Spinal cord (tissue), 10 donors: ENCODE data around the gene PHACTR3. TPM values are rescaled to one million over a fixed set of nuclear protein-coding genes. Genes with fewer than 3 reads are reported as not detected.

Source experiments
- DNase-seq, 6 donors: peaks; one replicate each; pipeline versions ENCODE4 v3.0.0 to v3.0.0-alpha.2; 2013 to 2015; ENCODE audit warnings: low spot score in 6 of 6, low read depth in 4 of 6
- H3K27ac ChIP-seq: one replicate; pipeline ENCODE4 v1.5.1; 2013; ENCODE audit warnings: low read depth, low read length, control low read depth
- H3K27me3 ChIP-seq: one replicate; pipeline ENCODE4 v1.6.1; 2013; ENCODE audit warnings: low read length; ENCODE audit not compliant: control insufficient read depth, insufficient read depth
- H3K36me3 ChIP-seq: one replicate; pipeline ENCODE4 v1.6.1; 2013; ENCODE audit warnings: low read length; ENCODE audit not compliant: control insufficient read depth, insufficient read depth
- H3K4me1 ChIP-seq: one replicate; pipeline ENCODE4 v1.6.1; 2013; ENCODE audit warnings: low read length; ENCODE audit not compliant: control insufficient read depth, insufficient read depth
- H3K4me3 ChIP-seq: one replicate; pipeline ENCODE4 v1.5.1; 2013; ENCODE audit warnings: low read depth, low read length, control low read depth
- H3K9me3 ChIP-seq: one replicate; pipeline ENCODE4 v1.6.1; 2013; ENCODE audit warnings: low read length; ENCODE audit not compliant: control insufficient read depth, insufficient read depth
- WGBS: methylation state at CpG from one replicate; pipeline ENCODE4 v1.1.5; 2013; ENCODE audit warnings: missing lambda C conversion rate; ENCODE audit not compliant: insufficient coverage; 5-methylcytosine and 5-hydroxymethylcytosine counted together
- polyA plus RNA-seq, 2 donors: library from polyadenylated mRNA; unstranded; fragments of 120-200 nt; gene quantifications; one replicate each; pipeline ENCODE4 v1.2.1, GENCODE V29; 2013; ENCODE audit not compliant: insufficient read length in 2 of 2
- total RNA-seq, 2 donors: library from RNA; depleted of rRNA in 1 of 2; stranded (reverse); fragments of 120-200 nt in 1 of 2; fragments of >200 nt in 1 of 2; gene quantifications; one replicate each; pipeline versions ENCODE4 v1.2.3 to v1.2.4, GENCODE V29; 2013 to 2014
- donor health status: healthy.

PHACTR3 gene
- total and polyA plus RNA-seq, 4 donors = 23.5 to 97.8 (median 52.6) TPM

DNA sequence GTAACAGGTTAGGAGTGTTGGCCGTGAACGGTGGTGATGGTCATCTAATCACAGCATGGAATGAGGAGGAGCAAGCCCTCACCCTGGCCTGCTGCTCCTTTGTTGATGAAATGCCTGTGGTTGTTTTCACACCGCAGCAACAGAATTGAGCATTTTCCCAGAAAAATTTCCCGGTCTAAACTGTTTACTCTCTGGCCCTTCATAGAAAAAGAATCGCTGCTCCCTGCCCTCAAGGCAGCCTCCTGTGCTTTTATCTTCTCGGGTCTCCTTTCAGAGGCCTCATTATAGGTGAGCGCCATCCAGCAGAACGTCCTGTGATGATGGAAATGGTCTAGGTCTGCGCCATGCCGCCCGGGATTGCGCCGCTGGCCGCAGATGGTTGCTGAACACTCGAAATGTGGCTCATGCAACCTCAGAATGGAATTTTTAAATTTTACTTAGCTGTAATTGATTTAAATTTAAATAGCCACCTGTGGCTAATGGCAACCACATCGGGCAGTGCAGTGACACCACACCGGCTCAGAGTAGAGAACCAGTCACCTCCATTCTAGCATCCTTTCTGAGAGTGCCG is 30.2 kb downstream of the PHACTR3 start:
- no peaks in the 10 kb centered on the region for H3K27me3 ChIP-seq
- H3K27ac ChIP-seq = no peak overlapping the region
- 36% methylated on average over 4 of the region's 18 CpGs for WGBS
- H3K4me1 ChIP-seq = peaks cover 35% of the 10 kb centered on the region
- no peak for DNase-seq
- H3K4me3 ChIP-seq = no peak overlapping the region
- peaks cover 2% of the 10 kb centered on the region for H3K36me3 ChIP-seq
- H3K9me3 ChIP-seq = no peaks in the 10 kb centered on the region

DNA sequence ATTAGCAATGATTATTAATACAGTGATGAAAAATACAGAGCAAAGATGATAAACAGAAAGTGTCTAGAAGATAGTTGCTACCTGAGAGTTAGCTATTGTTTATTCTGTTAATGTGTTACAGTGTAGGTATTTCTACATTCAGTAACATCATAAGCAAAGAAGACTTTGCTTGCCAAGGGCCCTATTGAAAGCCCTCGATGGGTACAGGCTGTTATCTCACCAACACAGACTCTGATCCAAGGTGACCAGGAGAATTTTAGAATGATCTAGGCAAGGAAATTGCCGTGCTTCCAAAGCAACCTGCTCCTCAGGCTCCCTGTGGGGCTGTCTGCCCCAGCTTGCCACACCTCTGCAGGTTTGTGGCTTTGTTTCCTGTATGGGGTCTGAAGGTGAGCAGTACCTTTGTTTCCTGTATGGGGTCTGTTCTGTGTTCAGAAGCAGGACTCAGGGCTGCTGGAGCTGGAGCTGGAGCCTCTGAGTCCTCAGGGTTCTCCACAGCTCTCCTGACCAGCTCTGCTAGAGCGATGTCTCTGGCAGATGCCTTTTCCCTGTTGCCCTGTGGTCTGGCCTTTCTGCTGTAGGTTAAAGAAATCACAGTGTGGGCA is 32.5 kb downstream of the PHACTR3 start:
- Histone ChIP-seq H3K36me3 (peaks cover under 1% of the 10 kb centered on the region), H3K27ac (no peak overlapping the region), H3K9me3 (no peaks in the 10 kb centered on the region), H3K27me3 (no peaks in the 10 kb centered on the region), H3K4me1 (peaks cover 21% of the 10 kb centered on the region), H3K4me3 (no peak overlapping the region)
- no peak for DNase-seq
- WGBS = 79% methylated on average over 2 of the region's 3 CpGs

DNA sequence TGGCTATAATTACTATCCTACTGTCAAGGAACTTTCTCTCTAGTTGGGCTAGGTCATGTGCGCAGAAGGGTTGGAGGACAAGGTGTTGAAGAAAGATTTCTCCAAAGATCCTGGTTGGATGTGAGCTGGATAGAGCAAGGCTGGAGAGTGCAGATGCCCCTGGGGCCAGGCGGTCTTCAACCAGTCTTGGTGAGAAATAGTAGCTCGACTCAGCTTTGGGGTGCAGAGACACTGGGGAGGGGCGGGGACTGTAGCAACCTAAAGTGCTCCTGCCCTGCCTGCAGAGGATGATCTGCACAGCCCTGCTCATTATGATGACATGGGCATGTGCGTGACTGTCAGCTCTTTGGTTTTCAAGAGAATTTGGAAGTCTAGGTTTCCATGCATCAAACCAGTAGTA is 35.9 kb downstream of the PHACTR3 start:
- H3K27me3 ChIP-seq = no peaks in the 10 kb centered on the region
- H3K27ac ChIP-seq = no peak overlapping the region
- WGBS = 100% methylated on average over 4 of the region's 5 CpGs
- H3K4me1 ChIP-seq = peaks cover 31% of the 10 kb centered on the region
- H3K9me3 ChIP-seq = no peaks in the 10 kb centered on the region
- no peak overlapping the region for H3K4me3 ChIP-seq
- no peaks in the 10 kb centered on the region for H3K36me3 ChIP-seq
- no peak for DNase-seq

GRCh38 chr20:59643615-59644061 is 39.3 kb downstream of the PHACTR3 start:
- Histone ChIP-seq H3K27me3 (no peaks in the 10 kb centered on the region), H3K4me1 (peaks cover 37% of the 10 kb centered on the region), H3K36me3 (no peaks in the 10 kb centered on the region), H3K27ac (peak overlapping the region; percentile 70), H3K4me3 (no peak overlapping the region), H3K9me3 (peaks cover 2% of the 10 kb centered on the region)
- WGBS = 40% methylated on average over 10 of the region's 12 CpGs
- peak; percentile 24 to 96 (median 39) for DNase-seq

- Histone ChIP-seq H3K27ac (peak overlapping the region; percentile 70), H3K27me3 (no peaks in the 10 kb centered on the region), H3K36me3 (no peaks in the 10 kb centered on the region), H3K4me3 (no peak overlapping the region), H3K9me3 (peaks cover 2% of the 10 kb centered on the region), H3K4me1 (peaks cover 37% of the 10 kb centered on the region)
- DNase-seq = no peak
- 86% methylated on average over 4 of the region's 10 CpGs for WGBS
Observed at GRCh38 chr20:59644371-59644939, 40.1 kb downstream of the PHACTR3 start.

DNA sequence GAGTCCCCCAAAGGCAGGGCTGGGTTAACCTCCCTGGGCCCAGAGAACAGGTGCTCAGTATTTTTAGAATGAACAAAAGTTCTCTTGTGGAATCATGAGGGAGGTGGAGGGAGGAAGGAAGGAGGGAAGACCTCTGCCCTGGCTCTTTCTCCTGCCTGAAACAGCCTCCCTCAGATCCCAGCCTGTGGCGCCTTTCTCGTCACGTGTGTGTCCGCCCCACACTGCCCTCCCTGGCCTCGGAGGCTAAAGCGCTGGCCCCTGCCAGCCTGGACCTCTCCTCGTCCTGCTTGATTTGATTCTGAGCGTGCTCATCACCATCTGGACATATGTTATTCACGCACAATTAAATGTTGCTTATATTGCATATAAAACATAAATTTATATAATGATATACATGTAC is 40.9 kb downstream of the PHACTR3 start:
- Histone ChIP-seq H3K27ac (peak overlapping the region; percentile 52), H3K4me1 (peaks cover 37% of the 10 kb centered on the region), H3K4me3 (no peak overlapping the region), H3K36me3 (no peaks in the 10 kb centered on the region), H3K27me3 (no peaks in the 10 kb centered on the region), H3K9me3 (peaks cover 2% of the 10 kb centered on the region)
- DNase-seq = peak in 1 of 6 donors; percentile 41
- 42% methylated on average over 5 of the region's 9 CpGs for WGBS

DNA sequence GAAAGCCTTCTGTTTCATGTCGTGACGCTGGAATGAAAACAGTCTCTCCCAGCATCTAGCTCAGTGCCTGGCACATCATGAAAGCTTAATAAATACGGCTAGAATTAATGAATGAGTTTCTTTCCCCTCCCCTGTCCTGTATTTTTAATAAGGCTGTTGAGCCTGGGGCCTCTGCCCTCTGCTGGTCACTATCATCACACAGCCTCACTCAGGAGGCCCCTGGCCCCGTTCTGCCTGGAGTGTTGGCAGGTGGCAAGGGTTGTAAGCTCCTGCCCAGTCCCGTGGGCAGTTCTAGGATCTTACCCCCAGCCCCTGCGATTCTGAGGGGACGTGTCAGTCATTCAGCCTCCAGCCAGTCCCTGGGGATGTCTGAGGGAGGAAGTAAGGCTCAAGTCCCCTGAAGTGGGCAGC is 41.4 kb downstream of the PHACTR3 start:
- H3K36me3 ChIP-seq = no peaks in the 10 kb centered on the region
- H3K4me1 ChIP-seq = peaks cover 37% of the 10 kb centered on the region
- no peaks in the 10 kb centered on the region for H3K27me3 ChIP-seq
- peaks cover 2% of the 10 kb centered on the region for H3K9me3 ChIP-seq
- H3K4me3 ChIP-seq = no peak overlapping the region
- DNase-seq = peak in 1 of 6 donors; percentile 49
- H3K27ac ChIP-seq = peak overlapping the region; percentile 52
- WGBS = 43% methylated on average over 3 of the region's 7 CpGs

DNA sequence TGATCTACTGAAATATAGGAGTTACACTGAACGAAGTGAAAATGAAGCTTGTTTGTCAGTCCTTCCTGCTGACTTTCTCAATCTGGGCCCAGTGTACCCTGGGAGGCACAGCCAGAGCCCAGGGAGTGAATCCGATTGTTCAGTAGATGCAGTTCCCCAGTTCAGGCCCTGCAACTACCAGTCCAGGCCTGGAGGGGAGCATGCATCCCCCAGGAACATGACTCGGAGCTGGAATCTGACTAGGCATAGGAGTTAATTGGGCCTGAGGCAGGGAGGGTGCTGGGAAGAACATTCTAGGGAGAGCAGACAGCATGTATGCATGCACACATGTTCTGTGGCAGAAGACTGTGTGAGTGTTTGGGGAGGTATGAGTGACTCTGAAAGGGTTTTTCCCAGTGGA is 42.1 kb downstream of the PHACTR3 start:
- H3K27me3 ChIP-seq = no peaks in the 10 kb centered on the region
- H3K4me1 ChIP-seq = peaks cover 37% of the 10 kb centered on the region
- no peak overlapping the region for H3K27ac ChIP-seq
- H3K4me3 ChIP-seq = no peak overlapping the region
- no peak for DNase-seq
- H3K36me3 ChIP-seq = no peaks in the 10 kb centered on the region
- peaks cover 2% of the 10 kb centered on the region for H3K9me3 ChIP-seq
- 93% methylated on average over 3 of the region's 3 CpGs for WGBS

DNA sequence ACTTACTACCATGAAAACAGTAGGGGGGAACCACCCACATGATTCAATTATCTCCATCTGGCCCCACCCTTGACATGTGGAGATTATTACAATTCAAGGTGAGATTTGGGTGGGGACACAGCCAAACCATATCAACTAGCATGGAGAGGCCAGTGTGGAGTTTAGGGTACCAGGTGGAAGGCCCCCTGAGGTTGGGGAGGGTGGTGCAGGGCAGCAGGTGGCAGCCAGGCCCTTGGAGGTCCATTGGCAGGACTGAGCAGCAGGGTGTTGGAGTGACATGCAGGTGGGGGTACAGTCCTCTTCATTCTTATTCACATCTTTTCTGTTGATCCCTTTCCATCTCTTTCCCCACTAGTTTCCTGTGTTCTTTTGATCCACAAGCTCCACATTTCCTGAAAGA is 42.9 kb downstream of the PHACTR3 start:
- H3K27me3 ChIP-seq = no peaks in the 10 kb centered on the region
- H3K4me1 ChIP-seq = peaks cover 37% of the 10 kb centered on the region
- H3K4me3 ChIP-seq = no peak overlapping the region
- peaks cover 2% of the 10 kb centered on the region for H3K9me3 ChIP-seq
- no peak for DNase-seq
- H3K27ac ChIP-seq = no peak overlapping the region
- H3K36me3 ChIP-seq = no peaks in the 10 kb centered on the region
